ENCODE results near the gene OLFML2A. TPM values are rescaled to one million over a fixed set of nuclear protein-coding genes. Genes with fewer than 3 reads are reported as not detected.

Gene OLFML2A
- polyA plus RNA-seq, 1 experiment, result 2.5 TPM

DNA sequence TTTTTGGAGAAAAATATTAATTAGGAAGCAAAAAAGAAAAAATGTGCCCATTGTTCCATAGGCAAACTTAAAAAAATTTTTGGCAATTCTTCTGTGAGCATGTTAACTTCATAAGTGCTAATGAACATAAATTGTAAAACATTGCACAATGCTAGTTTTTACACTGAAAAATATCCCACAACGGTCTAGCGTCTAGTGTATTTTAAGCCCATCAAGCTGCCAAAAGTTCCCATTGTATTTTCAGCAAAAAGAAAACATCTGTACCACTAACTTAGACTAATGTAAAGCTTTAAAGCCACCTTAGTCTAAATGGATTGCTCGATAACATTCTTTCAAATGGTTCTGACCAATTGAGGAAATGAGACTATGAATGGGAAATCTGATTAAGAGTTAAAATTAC lies 8.6 kb upstream of the OLFML2A start:
- CTCF ChIA-PET, result interaction anchor here (1.1 to 16.5 kb wide), 2 partner anchors 60 to 79 kb away, joined by 3 to 1161 read pairs; partner anchors contain the start of genes ARPC5L, RPL35 and WDR38
- TF ChIP-seq, protein P1, sequence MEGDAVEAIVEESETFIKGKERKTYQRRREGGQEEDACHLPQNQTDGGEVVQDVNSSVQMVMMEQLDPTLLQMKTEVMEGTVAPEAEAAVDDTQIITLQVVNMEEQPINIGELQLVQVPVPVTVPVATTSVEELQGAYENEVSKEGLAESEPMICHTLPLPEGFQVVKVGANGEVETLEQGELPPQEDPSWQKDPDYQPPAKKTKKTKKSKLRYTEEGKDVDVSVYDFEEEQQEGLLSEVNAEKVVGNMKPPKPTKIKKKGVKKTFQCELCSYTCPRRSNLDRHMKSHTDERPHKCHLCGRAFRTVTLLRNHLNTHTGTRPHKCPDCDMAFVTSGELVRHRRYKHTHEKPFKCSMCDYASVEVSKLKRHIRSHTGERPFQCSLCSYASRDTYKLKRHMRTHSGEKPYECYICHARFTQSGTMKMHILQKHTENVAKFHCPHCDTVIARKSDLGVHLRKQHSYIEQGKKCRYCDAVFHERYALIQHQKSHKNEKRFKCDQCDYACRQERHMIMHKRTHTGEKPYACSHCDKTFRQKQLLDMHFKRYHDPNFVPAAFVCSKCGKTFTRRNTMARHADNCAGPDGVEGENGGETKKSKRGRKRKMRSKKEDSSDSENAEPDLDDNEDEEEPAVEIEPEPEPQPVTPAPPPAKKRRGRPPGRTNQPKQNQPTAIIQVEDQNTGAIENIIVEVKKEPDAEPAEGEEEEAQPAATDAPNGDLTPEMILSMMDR (IDR thresholded peaks at IDR 0.05; ENCODE audit: insufficient read depth, low read depth, low read length), result no peak
- POLR2A ChIA-PET, result no interaction called here
- H3K36me3 ChIP-seq (ENCODE audit: control insufficient read depth, insufficient read depth, low read length), result no peaks in the 10 kb centered on the region
- H3K4me3 ChIP-seq (ENCODE audit: low read depth, low read length), result no peak overlapping the region
- H3K27me3 ChIP-seq (ENCODE audit: control insufficient read depth, insufficient read depth, low read length), result peaks cover 30% of the 10 kb centered on the region
- DNase-seq (ENCODE audit: low read depth), result no peak

DNA sequence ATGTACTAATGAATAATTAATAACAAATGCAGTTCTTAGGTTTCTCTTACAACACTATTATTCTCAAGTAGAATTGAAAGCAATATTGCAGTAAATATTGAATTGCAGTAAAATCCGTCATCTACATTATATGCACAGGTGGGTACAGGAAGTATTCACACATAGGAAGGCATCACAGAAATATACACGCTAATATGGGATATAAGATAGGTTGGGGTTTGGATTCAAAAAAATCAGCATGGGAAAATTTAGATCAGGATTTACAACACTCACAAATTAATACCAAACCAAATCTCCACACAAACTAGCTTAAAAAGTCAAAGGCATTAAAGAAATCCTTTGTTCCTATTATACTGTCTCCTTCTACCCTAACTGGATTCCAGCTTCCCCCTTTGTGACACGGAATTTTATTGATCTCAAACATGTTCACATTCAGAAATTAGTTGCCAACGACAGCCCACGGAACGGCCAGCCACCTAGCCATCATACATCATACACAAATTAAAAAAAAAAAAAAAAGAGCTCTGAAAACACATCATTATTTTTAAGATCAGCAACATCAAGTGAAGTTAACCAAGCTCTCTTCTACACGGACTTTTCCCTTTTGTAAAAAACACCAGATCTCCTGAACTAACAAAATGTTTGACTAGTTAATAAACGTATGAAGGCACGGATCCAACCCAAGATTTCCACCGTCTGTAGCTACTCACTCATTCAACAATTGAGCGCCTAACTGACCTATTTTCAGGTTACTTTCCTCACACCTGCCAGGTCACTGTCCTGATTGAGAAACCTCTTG lies 8.0 kb upstream of the OLFML2A start:
- TF ChIP-seq, protein P1 (IDR thresholded peaks at IDR 0.05; ENCODE audit: insufficient read depth, low read depth, low read length), result no peak
- H3K36me3 ChIP-seq (ENCODE audit: control insufficient read depth, insufficient read depth, low read length), result no peaks in the 10 kb centered on the region
- ChIA-PET POLR2A (no interaction called here), CTCF (interaction anchor here (0.6 to 16.5 kb wide), 5 partner anchors 57 to 590 kb away, joined by 3 to 1161 read pairs (median 5); partner anchors contain the start of genes ARPC5L, RPL35 and WDR38)
- H3K4me3 ChIP-seq (ENCODE audit: low read depth, low read length), result no peak overlapping the region
- DNase-seq (ENCODE audit: low read depth), result no peak
- H3K27me3 ChIP-seq (ENCODE audit: control insufficient read depth, insufficient read depth, low read length), result peaks cover 30% of the 10 kb centered on the region

DNA sequence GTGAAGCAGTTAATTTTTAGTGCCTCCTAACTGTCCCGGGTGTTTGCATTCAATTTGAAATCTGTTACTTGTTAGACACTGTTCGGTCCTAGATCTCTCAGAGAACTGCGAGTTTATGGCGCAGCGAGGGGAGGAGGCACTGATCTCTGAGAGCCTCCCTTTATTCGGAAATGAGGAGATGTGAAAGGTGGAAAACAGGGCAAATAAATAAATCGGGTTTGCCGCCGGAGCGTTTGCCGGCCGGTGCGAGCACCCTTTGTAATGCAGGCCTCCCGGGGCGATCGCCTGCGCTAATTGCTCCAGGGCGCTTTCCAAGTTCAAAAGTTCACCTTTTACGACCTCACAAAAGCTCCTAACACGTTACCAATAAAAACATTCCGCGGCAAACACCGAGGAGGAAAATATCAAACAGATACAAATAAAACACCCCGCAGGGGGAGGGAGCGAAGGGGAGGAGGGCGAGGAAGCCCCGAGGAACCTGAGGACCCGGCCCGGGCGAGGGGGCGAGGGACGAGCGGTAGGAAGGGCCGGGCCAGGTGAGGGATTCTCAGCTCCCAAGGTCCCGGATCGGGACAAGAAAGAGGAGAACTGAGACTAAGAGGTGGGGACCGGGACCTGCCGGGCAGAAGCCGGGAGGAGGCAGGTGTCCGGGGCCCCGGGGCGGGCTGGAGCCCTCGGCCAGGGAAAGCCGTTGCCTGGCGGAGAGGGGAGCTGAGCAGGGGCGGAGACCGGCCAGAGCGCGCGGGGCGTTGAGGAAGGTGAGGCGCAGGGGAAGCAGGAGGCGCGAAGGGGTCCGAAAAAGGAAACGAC lies 7.2 kb upstream of the OLFML2A start:
- TF ChIP-seq, protein P1 (IDR thresholded peaks at IDR 0.05; ENCODE audit: insufficient read depth, low read depth, low read length), result no peak
- POLR2A ChIA-PET, result no interaction called here
- Histone ChIP-seq H3K27me3 (ENCODE audit: control insufficient read depth, insufficient read depth, low read length) (peaks cover 30% of the 10 kb centered on the region), H3K36me3 (ENCODE audit: control insufficient read depth, insufficient read depth, low read length) (no peaks in the 10 kb centered on the region), H3K4me3 (ENCODE audit: low read depth, low read length) (peak overlapping the region; percentile 60; the same call in 1 of the 2 replicates)
- no peak for DNase-seq (ENCODE audit: low read depth)
- CTCF ChIA-PET, result interaction anchor here (0.6 to 16.5 kb wide), 12 partner anchors 9 to 603 kb away, joined by 3 to 1161 read pairs (median 3); partner anchors contain the start of genes ARPC5L, RPL35 and WDR38

DNA sequence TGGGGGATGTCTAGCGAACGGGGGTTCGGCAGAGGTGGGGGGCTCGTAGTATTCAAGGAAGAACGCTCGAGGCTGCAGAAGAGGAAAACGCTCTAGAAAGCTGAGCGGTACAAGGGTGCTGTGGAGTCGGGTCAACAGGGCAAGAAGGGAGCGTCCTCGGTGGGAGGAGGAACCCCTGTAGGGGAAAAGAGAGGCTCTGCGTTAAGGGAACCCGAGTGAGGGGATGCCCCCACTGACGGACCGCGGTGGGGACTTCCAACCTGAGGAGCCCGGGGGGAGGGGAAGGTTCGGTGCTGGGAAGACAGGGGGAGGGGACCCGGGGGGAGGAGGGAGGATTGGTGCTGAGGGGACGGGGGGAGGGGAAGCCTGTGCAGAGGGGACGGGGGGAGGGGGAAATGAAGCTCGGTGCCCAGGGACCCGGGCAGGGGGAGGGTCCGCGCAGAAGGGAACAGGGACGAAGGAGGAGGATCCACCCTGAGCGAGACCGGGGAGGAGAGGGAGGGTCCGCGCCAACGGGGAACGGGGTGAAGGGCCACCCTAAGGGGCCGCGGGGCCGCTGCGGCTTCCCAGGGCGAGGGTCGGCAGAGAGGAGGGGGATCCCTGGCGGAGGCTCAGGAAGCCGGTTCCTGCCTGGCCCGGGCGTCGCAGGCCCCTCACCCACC lies 6.4 kb upstream of the OLFML2A start:
- peak overlapping the region; percentile 60 for H3K4me3 ChIP-seq (ENCODE audit: low read depth, low read length)
- H3K36me3 ChIP-seq (ENCODE audit: control insufficient read depth, insufficient read depth, low read length), result no peaks in the 10 kb centered on the region
- CTCF ChIA-PET, result interaction anchor here (0.5 to 16.5 kb wide), 19 partner anchors 9 to 602 kb away, joined by 3 to 1161 read pairs (median 5); partner anchors contain the start of genes ARPC5L, RPL35 and WDR38
- POLR2A ChIA-PET, result no interaction called here
- DNase-seq (ENCODE audit: low read depth), result no peak
- peaks cover 28% of the 10 kb centered on the region for H3K27me3 ChIP-seq (ENCODE audit: control insufficient read depth, insufficient read depth, low read length)
- TF ChIP-seq, protein P1 (IDR thresholded peaks at IDR 0.05; ENCODE audit: insufficient read depth, low read depth, low read length), result no peak
